AG04449 (cell line): Measurements from ENCODE around the gene MDFI.

ENCODE experiments used
- CTCF ChIA-PET: fragments of 350-600 bp; formaldehyde crosslinking; extraction: SDS; loops from one replicate; lab custom pipeline; 2021; ENCODE audit warnings: antibody characterized with exemption; lab: Yijun Ruan, JAX
- POLR2A ChIA-PET: fragments of 400-600, 350-600 bp; formaldehyde crosslinking; extraction: SDS; loops from one replicate; lab custom pipeline; 2020; ENCODE audit warnings: antibody characterized with exemption, inconsistent platforms; lab: Yijun Ruan, JAX
- DNase-seq: peaks from one replicate; pipeline ENCODE4 v3.0.0-alpha.2; 2010; ENCODE audit warnings: low read depth, low spot score
- H3K4me3 ChIP-seq: 2 replicates; pipeline ENCODE4 v1.5.1; 2011; ENCODE audit warnings: low read depth, mild to moderate bottlenecking, control low read depth, low read length
- TF ChIP-seq, protein P1 (sequence below): IDR thresholded peaks from one replicate; pipeline ENCODE4 v1.5.1; 2011; ENCODE audit warnings: mild to moderate bottlenecking, moderate library complexity, low read length, control low read depth, inconsistent platforms; ENCODE audit not compliant: insufficient read depth; ENCODE audit errors: missing control alignments

Gene MDFI

DNA sequence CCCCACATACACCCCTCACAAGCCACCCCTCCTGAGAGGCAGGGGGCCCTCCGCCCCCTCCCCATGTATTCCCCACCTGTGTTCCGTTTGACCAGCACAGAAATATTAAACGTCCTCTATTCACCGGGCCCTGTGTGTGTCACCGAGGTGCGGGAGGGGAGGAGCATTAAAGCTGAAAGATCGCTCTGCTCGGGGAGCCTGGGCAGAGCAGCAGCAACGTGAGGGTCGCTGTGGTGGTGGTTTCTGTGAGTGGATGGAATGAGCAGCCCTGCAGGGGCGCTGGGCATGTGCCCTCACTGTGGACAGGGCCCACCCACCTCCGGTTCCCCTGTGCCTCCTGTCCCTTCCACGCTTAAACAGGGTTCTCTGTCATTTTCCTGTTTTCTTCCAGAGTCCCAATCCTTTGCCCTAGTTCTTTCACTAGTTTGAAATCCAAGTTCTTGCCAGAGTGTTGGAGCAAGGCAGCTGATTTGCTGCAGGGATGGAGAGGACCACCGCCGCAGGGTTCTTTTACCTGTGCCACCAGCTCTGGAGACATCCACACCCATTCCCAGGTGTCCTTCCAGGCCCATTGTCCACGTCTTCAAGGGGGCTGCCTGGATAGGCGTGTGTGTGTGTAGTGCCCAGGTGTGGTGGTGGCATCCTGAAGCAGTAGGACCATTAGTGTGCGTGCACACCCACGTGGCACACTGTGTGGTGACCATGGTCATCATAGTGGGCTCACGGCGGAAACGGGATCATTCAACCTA, 37.6 kb upstream of the MDFI start:
- H3K4me3 ChIP-seq = no peak overlapping the region
- POLR2A ChIA-PET = no interaction called here
- TF ChIP-seq, protein P1, sequence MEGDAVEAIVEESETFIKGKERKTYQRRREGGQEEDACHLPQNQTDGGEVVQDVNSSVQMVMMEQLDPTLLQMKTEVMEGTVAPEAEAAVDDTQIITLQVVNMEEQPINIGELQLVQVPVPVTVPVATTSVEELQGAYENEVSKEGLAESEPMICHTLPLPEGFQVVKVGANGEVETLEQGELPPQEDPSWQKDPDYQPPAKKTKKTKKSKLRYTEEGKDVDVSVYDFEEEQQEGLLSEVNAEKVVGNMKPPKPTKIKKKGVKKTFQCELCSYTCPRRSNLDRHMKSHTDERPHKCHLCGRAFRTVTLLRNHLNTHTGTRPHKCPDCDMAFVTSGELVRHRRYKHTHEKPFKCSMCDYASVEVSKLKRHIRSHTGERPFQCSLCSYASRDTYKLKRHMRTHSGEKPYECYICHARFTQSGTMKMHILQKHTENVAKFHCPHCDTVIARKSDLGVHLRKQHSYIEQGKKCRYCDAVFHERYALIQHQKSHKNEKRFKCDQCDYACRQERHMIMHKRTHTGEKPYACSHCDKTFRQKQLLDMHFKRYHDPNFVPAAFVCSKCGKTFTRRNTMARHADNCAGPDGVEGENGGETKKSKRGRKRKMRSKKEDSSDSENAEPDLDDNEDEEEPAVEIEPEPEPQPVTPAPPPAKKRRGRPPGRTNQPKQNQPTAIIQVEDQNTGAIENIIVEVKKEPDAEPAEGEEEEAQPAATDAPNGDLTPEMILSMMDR = no peak
- CTCF ChIA-PET = interaction anchor here (0.8 to 21.2 kb wide), 10 partner anchors 9 to 229 kb away, joined by 3 to 481 read pairs (median 56); partner anchors contain the start of gene TOMM6
- DNase-seq = no peak

DNA sequence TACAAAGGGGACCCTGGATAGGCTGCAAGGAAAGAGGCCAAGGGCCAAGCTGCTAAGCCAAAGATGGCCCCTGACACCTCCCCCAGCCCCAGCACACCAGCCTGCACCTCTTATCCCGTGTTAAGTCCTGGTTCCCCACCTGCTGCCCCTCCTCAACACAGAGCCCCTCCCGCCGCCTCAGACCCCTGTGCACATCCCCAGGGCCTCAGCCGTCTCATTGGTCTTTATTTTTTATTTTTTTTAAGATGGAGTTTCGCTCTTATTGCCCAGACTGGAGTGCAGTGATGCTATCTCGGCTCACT, 37.1 kb upstream of the MDFI start:
- ChIA-PET CTCF (interaction anchor here (2.4 to 21.2 kb wide), 13 partner anchors 10 to 229 kb away, joined by 5 to 481 read pairs (median 41); partner anchors contain the start of gene TOMM6), POLR2A (no interaction called here)
- H3K4me3 ChIP-seq = no peak overlapping the region
- TF ChIP-seq, protein P1 = no peak
- no peak for DNase-seq

DNA sequence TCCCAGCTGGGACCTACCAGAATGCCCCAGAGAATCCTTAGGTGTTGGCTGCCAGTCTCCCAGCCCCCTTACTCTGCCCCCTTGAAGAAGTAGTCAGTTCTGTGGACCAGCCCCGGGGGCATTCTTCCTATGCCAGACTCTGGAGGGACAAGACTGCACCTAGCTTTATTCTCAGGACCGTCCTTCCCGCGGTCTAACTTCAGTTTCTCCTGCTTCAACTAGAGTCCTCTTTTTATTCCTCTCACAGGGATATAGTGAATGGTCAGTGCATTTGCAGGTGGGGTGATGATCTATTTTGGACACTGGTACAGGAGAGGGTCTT, 35.9 kb upstream of the MDFI start:
- TF ChIP-seq, protein P1 = no peak
- no peak for DNase-seq
- ChIA-PET POLR2A (interaction anchor here (0.6 to 1.1 kb wide), 3 partner anchors 53 to 79 kb away, joined by 3 to 4 read pairs (median 3); no protein-coding TSS in a partner anchor), CTCF (interaction anchor here (0.7 to 21.2 kb wide), 59 partner anchors 8 to 447 kb away, joined by 3 to 481 read pairs (median 5); partner anchors contain the start of gene TOMM6)
- H3K4me3 ChIP-seq = no peak overlapping the region

DNA sequence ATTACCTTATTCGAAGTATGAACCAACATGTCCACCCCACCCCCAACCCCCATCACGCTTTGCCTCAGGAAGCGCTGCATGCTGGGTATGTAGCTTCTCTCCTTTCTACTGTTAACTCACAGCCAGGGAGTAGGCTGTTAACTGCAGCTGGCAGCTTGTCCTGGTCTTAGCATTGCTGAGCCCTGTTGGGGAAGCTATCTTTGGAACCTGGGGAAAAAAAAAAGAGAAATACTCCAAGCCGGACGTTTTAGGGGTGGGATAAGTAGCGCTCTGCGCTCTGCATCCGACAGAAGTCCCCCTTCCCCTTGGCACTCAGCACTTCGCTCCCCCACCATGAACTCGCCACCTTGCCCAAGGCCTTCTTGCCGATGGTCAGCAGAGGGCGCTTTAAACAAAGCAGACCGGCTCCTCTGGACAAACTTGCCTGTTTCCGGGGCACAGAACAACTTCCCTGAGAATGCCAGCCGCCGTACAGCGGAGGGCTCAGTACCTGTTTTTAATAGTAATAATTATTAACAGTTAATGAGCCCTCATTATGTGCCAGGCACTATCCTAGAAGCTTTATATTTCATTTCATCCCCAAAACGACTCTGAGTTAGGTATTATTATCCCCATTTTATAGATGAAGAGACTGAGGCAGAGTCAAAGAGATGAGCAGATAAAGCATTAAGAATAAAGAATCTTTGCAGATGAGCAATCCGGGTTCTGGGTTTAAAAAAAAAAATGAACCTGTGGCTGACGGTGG, 35.2 kb upstream of the MDFI start:
- POLR2A ChIA-PET = interaction anchor here (0.7 to 1.1 kb wide), 2 partner anchors 77 to 79 kb away, joined by 3 to 4 read pairs; no protein-coding TSS in a partner anchor
- DNase-seq = no peak
- TF ChIP-seq, protein P1 = peak; percentile 95
- CTCF ChIA-PET = interaction anchor here (0.7 to 21.2 kb wide), 62 partner anchors 10 to 446 kb away, joined by 3 to 481 read pairs (median 5); partner anchors contain the start of gene TOMM6
- H3K4me3 ChIP-seq = no peak overlapping the region; the same call in 1 of the 2 replicates

DNA sequence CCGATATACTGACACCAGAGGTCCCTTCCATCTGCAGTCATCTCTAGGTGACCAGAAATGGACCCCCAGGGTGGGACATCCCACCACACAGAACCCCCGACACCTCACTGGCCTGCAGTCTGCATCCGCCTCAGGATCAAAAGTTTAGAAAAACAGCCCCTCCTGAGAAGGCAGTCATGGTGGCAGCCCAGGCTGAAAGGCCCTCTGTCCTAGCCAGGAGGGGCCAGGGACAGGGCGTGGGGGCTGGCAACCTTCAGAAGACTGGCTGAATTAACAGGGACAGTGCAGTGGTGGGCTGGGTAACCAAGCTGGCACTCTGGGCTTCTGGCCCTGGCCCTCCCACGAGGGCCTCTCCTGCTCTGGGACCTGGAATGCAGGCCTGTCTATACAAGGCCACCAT, 34.3 kb upstream of the MDFI start:
- DNase-seq = no peak
- TF ChIP-seq, protein P1 = no peak
- POLR2A ChIA-PET = no interaction called here
- H3K4me3 ChIP-seq = no peak overlapping the region
- CTCF ChIA-PET = interaction anchor here (0.8 to 21.2 kb wide), 17 partner anchors 11 to 232 kb away, joined by 3 to 481 read pairs (median 18); partner anchors contain the start of gene TOMM6

DNA sequence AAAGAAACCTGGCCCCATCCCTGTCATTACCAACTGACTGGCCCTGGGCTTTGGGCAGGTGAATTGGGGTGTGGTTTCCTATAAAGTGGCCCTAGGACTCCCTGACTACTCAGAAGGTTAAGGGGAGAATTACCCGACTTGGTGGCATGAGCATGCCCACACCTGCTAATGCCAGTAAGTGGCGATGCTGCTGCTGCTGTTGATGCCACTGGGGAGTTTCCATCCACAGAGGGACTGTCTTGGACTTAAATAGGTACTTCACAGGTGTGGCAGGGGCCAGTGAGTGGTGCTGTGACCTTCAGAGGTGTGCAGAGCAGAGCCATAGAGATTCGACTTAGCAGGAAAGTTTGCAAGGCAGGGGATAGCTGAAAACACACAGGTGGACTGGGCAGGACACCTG, 32.6 kb upstream of the MDFI start:
- H3K4me3 ChIP-seq = no peak overlapping the region
- no peak for DNase-seq
- CTCF ChIA-PET = interaction anchor here (1.1 to 21.2 kb wide), 8 partner anchors 15 to 234 kb away, joined by 3 to 481 read pairs (median 43); partner anchors contain the start of gene TOMM6
- TF ChIP-seq, protein P1 = no peak
- POLR2A ChIA-PET = interaction anchor here (0.7 kb wide), 1 partner anchor 537 kb away, joined by 3 read pairs; no protein-coding TSS in a partner anchor
